Measurements from ENCODE around the gene AGFG2. TPM values are rescaled to one million over a fixed set of nuclear protein-coding genes. Genes with fewer than 3 reads are reported as not detected.

Gene AGFG2
- total and polyA plus RNA-seq, 10 of the 15 experiments (the other 5 are each of a cell fraction or from before 2014, with no cell fraction given): 0.90 to 71.5 (median 25.4) TPM

DNA sequence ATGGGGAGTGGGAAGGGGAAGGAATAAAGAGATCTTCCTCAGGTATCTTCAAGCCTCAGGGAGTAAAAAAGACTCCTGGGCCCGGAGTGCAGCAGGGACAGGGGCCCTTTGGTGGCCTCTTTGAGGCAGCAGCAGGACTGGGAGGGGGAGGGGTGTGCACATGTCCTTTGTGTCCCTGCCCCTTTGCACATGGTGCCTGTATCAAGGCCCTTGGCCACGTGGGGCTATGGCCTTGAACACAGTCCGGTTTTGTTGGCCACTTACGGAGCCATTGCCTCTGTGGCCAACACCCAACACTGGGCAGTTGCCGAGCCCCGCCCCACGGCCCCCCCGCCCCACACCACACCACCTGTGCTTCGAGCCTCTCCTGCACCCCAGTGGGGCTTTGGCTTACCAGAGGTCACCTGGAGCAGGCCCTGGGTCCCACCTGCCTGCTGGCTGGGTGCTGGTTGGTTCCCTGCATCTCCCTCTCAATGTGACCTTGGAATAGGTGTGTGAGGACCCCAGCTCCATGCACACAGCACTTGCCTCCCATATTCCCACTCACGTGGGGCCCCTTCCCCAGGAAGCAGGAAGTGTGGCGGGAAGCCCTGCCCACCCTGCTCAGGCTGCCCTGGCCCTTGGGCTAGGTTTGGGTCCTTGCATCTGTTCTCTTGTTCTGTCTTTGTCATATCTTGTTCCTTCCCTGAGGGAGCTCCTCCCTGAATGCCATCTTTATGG, 29.3 kb downstream of the AGFG2 start (continued):
- TF ChIP-seq, protein P1, sequence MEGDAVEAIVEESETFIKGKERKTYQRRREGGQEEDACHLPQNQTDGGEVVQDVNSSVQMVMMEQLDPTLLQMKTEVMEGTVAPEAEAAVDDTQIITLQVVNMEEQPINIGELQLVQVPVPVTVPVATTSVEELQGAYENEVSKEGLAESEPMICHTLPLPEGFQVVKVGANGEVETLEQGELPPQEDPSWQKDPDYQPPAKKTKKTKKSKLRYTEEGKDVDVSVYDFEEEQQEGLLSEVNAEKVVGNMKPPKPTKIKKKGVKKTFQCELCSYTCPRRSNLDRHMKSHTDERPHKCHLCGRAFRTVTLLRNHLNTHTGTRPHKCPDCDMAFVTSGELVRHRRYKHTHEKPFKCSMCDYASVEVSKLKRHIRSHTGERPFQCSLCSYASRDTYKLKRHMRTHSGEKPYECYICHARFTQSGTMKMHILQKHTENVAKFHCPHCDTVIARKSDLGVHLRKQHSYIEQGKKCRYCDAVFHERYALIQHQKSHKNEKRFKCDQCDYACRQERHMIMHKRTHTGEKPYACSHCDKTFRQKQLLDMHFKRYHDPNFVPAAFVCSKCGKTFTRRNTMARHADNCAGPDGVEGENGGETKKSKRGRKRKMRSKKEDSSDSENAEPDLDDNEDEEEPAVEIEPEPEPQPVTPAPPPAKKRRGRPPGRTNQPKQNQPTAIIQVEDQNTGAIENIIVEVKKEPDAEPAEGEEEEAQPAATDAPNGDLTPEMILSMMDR (IDR thresholded peaks at IDR 0.05 in 2 of 3, conservative IDR thresholded peaks at IDR 0.05 in 1 of 3; ENCODE audit: control insufficient read depth in 2 of 3, extremely low read depth in 1 of 3, insufficient read depth in 1 of 3, low read depth in 3 of 3, low read length in 3 of 3): no peak
- TF ChIP-seq RAD51 (IDR thresholded peaks at IDR 0.05) (no peak), JUND (IDR thresholded peaks at IDR 0.05; ENCODE audit: low read depth, low read length) (no peak), BCL11A (IDR thresholded peaks at IDR 0.05; ENCODE audit: low read depth, low read length) (no peak), KDM1A (IDR thresholded peaks at IDR 0.05; ENCODE audit: borderline replicate concordance) (no peak), TARDBP (IDR thresholded peaks at IDR 0.05; ENCODE audit: borderline replicate concordance) (no peak), MTA3 (IDR thresholded peaks at IDR 0.05; ENCODE audit: borderline replicate concordance, low read length) (no peak), CREM (IDR thresholded peaks at IDR 0.05; ENCODE audit: low read depth) (no peak)

All from GM12878 (cell line).